Esophagus squamous epithelium (tissue), 4 donors: ENCODE data around the gene ARFGAP1.

ENCODE experiments used
- CTCF ChIP-seq, 6 experiments: fragments of 450-650 bp in 4 of 6; fragments of 200-600 bp in 2 of 6; sonication (generic) in 2 of 6; IDR thresholded peaks; one replicate each; pipeline ENCODE4 v1.5.1; 2016 to 2019; ENCODE audit warnings: antibody characterized with exemption in 6 of 6, mild to moderate bottlenecking in 4 of 6, moderate library complexity in 4 of 6
- POLR2A ChIP-seq, 4 donors: fragments of 450-650 bp; IDR thresholded peaks; one replicate each; pipeline ENCODE4 v1.6.1; 2017; ENCODE audit warnings: antibody characterized with exemption in 4 of 4, mild to moderate bottlenecking in 4 of 4, moderate library complexity in 3 of 4

GRCh38 chr20:63311833-63312243, 39.2 kb downstream of the ARFGAP1 start:
- no peak for TF ChIP-seq CTCF (IDR thresholded peaks at IDR 0.05)
- TF ChIP-seq POLR2A (IDR thresholded peaks at IDR 0.05), result no peak
